GM12878 (cell line): ENCODE measurements around the gene SULT6B1.

Source experiments
- CBX3 ChIP-seq: fragments of 200-600 bp; sonication (generic); IDR thresholded peaks from 2 replicates; pipeline ENCODE4 v1.6.1; 2016; ENCODE audit warnings: low read depth, borderline replicate concordance
- CEBPB ChIP-seq, 2 experiments: fragments of 150-350 bp in 1 of 2; IDR thresholded peaks; 2 replicates each; pipeline ENCODE4 v1.6.1; 2012 to 2014; ENCODE audit warnings: low read depth in 2 of 2, low read length in 2 of 2, borderline replicate concordance in 1 of 2, inconsistent platforms in 1 of 2
- CREB1 ChIP-seq: IDR thresholded peaks from 2 replicates; pipeline ENCODE4 v1.6.1; 2012; ENCODE audit warnings: low read depth, mild to moderate bottlenecking, inconsistent platforms
- CTCF ChIP-seq, 3 experiments: IDR thresholded peaks in 2 of 3; conservative IDR thresholded peaks in 1 of 3; 2 replicates each; pipeline ENCODE4 v1.5.1; 2011; ENCODE audit warnings: low read depth in 3 of 3, low read length in 3 of 3, mild to moderate bottlenecking in 3 of 3, control low read depth in 2 of 3, moderate library complexity in 2 of 3, inconsistent platforms in 1 of 3, mixed read lengths in 1 of 3; ENCODE audit not compliant: control insufficient read depth in 2 of 3, insufficient read depth in 1 of 3; ENCODE audit errors: extremely low read depth in 1 of 3
- NFYB ChIP-seq: IDR thresholded peaks from 2 replicates; pipeline ENCODE4 v1.6.1; 2011; ENCODE audit warnings: low read depth, mild to moderate bottlenecking, low read length, improper control_type of control experiment, moderate library complexity; ENCODE audit not compliant: insufficient read depth
- POLR2AphosphoS5 ChIP-seq: IDR thresholded peaks from 2 replicates; pipeline ENCODE4 v1.6.1; 2011; ENCODE audit warnings: mild to moderate bottlenecking, low read length, inconsistent platforms
- RBBP5 ChIP-seq: fragments of 200-600 bp; sonication (generic); conservative IDR thresholded peaks from 2 replicates; pipeline ENCODE4 v1.6.1; 2016
- SKIL ChIP-seq: fragments of 450-650 bp; IDR thresholded peaks from 2 replicates; pipeline ENCODE4 v1.6.1; 2017; ENCODE audit warnings: mild to moderate bottlenecking, low read depth, inconsistent platforms; ENCODE audit not compliant: poor library complexity, severe bottlenecking
- SPI1 ChIP-seq: IDR thresholded peaks from 2 replicates; pipeline ENCODE4 v1.6.1; 2011; ENCODE audit warnings: low read depth, mild to moderate bottlenecking, low read length, moderate library complexity, borderline replicate concordance; ENCODE audit not compliant: insufficient read depth
- YY1 ChIP-seq: IDR thresholded peaks from 2 replicates; pipeline ENCODE4 v1.6.1; 2011; ENCODE audit warnings: low read depth, mild to moderate bottlenecking, low read length
- ZBED1 ChIP-seq: IDR thresholded peaks from 2 replicates; pipeline ENCODE4 v1.6.1; 2016; ENCODE audit warnings: borderline replicate concordance
- ZZZ3 ChIP-seq: IDR thresholded peaks from 2 replicates; pipeline ENCODE4 v1.6.1; 2011; ENCODE audit warnings: low read depth; ENCODE audit not compliant: control insufficient read depth, insufficient read length

- TF ChIP-seq CTCF (IDR thresholded peaks at IDR 0.05 in 2 of 3, conservative IDR thresholded peaks at IDR 0.05 in 1 of 3; ENCODE audit: control insufficient read depth in 2 of 3, extremely low read depth in 1 of 3, insufficient read depth in 1 of 3, low read depth in 3 of 3, low read length in 3 of 3), result peak; percentile 70 to 75 (median 73)
- TF ChIP-seq SKIL, result no peak
- no peak for TF ChIP-seq SPI1
- TF ChIP-seq CEBPB (IDR thresholded peaks at IDR 0.05; ENCODE audit: borderline replicate concordance in 1 of 2, low read depth in 2 of 2, low read length in 2 of 2), result no peak
- no peak for TF ChIP-seq RBBP5
- TF ChIP-seq YY1, result no peak
- TF ChIP-seq POLR2AphosphoS5, result no peak
- TF ChIP-seq CREB1, result no peak
- no peak for TF ChIP-seq CBX3
- no peak for TF ChIP-seq ZZZ3
- no peak for TF ChIP-seq NFYB
- TF ChIP-seq ZBED1, result no peak
Observed at GRCh38 chr2:37168217-37168981, 20.1 kb downstream of the SULT6B1 start.
